ENCODE data around the gene VSIG2. TPM values are rescaled to one million over a fixed set of nuclear protein-coding genes. Genes with fewer than 3 reads are reported as not detected.
A peak's percentile ranks its signal among the peaks of the same experiment; 100 is the strongest.

Gene VSIG2
- total and polyA plus RNA-seq, 10 of the 15 experiments (the other 5 are each of a cell fraction or from before 2014, with no cell fraction given): 0.13 to 0.31 (median 0.15) TPM; not detected in 5

GRCh38 chr11:124717786-124718651 lies 34.0 kb downstream of the VSIG2 start (continued):
- no peak for TF ChIP-seq SRF (IDR thresholded peaks at IDR 0.05; ENCODE audit: low read depth in 2 of 2, low read length in 2 of 2)
- TF ChIP-seq ATF3 (IDR thresholded peaks at IDR 0.05; ENCODE audit: borderline replicate concordance, extremely low read depth, low read depth, low read length): no peak
- no peak for TF ChIP-seq NRF1 (conservative IDR thresholded peaks at IDR 0.05; ENCODE audit: low read depth, low read length)
- TF ChIP-seq PAX8 (IDR thresholded peaks at IDR 0.05): no peak
- TF ChIP-seq GATAD2B (conservative IDR thresholded peaks at IDR 0.05; ENCODE audit: low read depth): peak; percentile 82

GRCh38 chr11:124717421-124717785 lies 34.7 kb downstream of the VSIG2 start:
- CTCF ChIA-PET: interaction anchor here (0.7 to 2.7 kb wide), 6 partner anchors 8 to 48 kb away, joined by 3 to 9 read pairs (median 6); no protein-coding TSS in a partner anchor
- intact Hi-C loops (cut with micrococcal nuclease; ENCODE audit: unreplicated experiment): loop anchor here (2.0 kb wide), 1 partner anchor 43 kb away; no protein-coding TSS in a partner anchor
- H4K20me1 ChIP-seq (ENCODE audit: control insufficient read depth, insufficient read depth): no peaks in the 10 kb centered on the region
- DNase-seq (ENCODE audit: low read depth, low spot score): no peak
- POLR2A ChIA-PET: interaction anchor here (0.5 to 1.4 kb wide), 3 partner anchors 9 to 29 kb away, joined by 3 to 4 read pairs (median 3); no protein-coding TSS in a partner anchor
- no peaks in the 10 kb centered on the region for H3K79me2 ChIP-seq (ENCODE audit: control insufficient read depth, insufficient read depth, low read length)
- ATAC-seq: peak; percentile 82
- H3K4me3 ChIP-seq: no peak overlapping the region
- no peak overlapping the region for H3K27ac ChIP-seq (ENCODE audit: control insufficient read depth, insufficient read depth)
- peaks cover 0 to 13% of the 10 kb centered on the region in 2 experiments; a peak in 2 of 4 replicates for H3K27me3 ChIP-seq (replicated peaks in 1 of 2; ENCODE audit: control insufficient read depth in 2 of 2, insufficient read depth in 2 of 2, low read length in 1 of 2)
- no peak overlapping the region for H2AFZ ChIP-seq (ENCODE audit: control insufficient read depth, low read depth, low read length)
- peak overlapping the region; percentile 74; the same call in 1 of the 2 replicates for H3K4me2 ChIP-seq (ENCODE audit: control insufficient read depth, insufficient read depth)
- H3K4me1 ChIP-seq (ENCODE audit: control insufficient read depth, insufficient read depth, low read length): no peaks in the 10 kb centered on the region; the same call in 1 of the 2 replicates
- SMC1A ChIA-PET (ENCODE audit: uncharacterized antibody, unreplicated experiment): interaction anchor here (0.6 to 1.7 kb wide), 9 partner anchors 8 to 94 kb away, joined by 3 to 5 read pairs (median 3); partner anchors contain the start of gene TBRG1
- no TSS peak for BruUV-seq (replicated peaks)
- no peak for FAIRE-seq
- RAD21 ChIA-PET (ENCODE audit: unreplicated experiment): interaction anchor here (1.0 to 1.4 kb wide), 4 partner anchors 8 to 44 kb away, joined by 3 to 6 read pairs (median 4); partner anchors contain the start of genes NRGN, SIAE and SPA17
- H3K36me3 ChIP-seq (ENCODE audit: control insufficient read depth in 2 of 2, insufficient read depth in 2 of 2, low read length in 1 of 2): no peaks in the 10 kb centered on the region
- no peaks in the 10 kb centered on the region for H3K9me3 ChIP-seq (replicated peaks; ENCODE audit: control insufficient read depth, insufficient read depth, low read length)
- 36% methylated on average over 7 of the region's 7 CpGs for WGBS (ENCODE audit: insufficient coverage, insufficient replicate concordance, low lambda C conversion rate, missing lambda C conversion rate)
- in situ Hi-C loops (cut with MboI): no loop called here
- no peak overlapping the region for H3K9ac ChIP-seq (ENCODE audit: control insufficient read depth, insufficient read depth, low read length)
- TF ChIP-seq PBX3 (IDR thresholded peaks at IDR 0.05; ENCODE audit: insufficient replicate concordance, low read depth, low read length) (no peak), TAF1 (IDR thresholded peaks at IDR 0.05; ENCODE audit: borderline replicate concordance, low read depth, low read length) (no peak), MTA2 (IDR thresholded peaks at IDR 0.05; ENCODE audit: low read depth) (peak; percentile 55), SREBF2 (IDR thresholded peaks at IDR 0.05; ENCODE audit: low read length) (no peak), EP300 (IDR thresholded peaks at IDR 0.05; ENCODE audit: borderline replicate concordance in 1 of 2, control insufficient read depth in 1 of 2, low read depth in 2 of 2, low read length in 2 of 2) (peak in 1 of 2 experiments; percentile 68; a peak in 1 of 4 replicates), BHLHE40 (IDR thresholded peaks at IDR 0.05; ENCODE audit: borderline replicate concordance in 1 of 2, low read depth in 2 of 2, low read length in 1 of 2) (0 out of 4 replicates have a peak, but pooled peaks of 1 of the 2 experiments have one; percentile 6), JUNB (IDR thresholded peaks at IDR 0.05) (peak; percentile 64; the same call in 1 of the 2 replicates), IRF4 (IDR thresholded peaks at IDR 0.05; ENCODE audit: low read depth, low read length) (peak; percentile 69; the same call in 1 of the 2 replicates), ATF7 (IDR thresholded peaks at IDR 0.05; ENCODE audit: low read depth) (peak; percentile 31; the same call in 1 of the 2 replicates), CHD1 (IDR thresholded peaks at IDR 0.05; ENCODE audit: low read depth, low read length) (peak; percentile 68; the same call in 1 of the 2 replicates), IKZF2 (IDR thresholded peaks at IDR 0.05) (peak; percentile 33 to 74; a peak in 3 of 4 replicates), NFYA (IDR thresholded peaks at IDR 0.05; ENCODE audit: borderline replicate concordance, low read depth, low read length) (no peak), BCL11A (IDR thresholded peaks at IDR 0.05; ENCODE audit: low read depth, low read length) (peak; percentile 42; the same call in 1 of the 2 replicates), HDGF (IDR thresholded peaks at IDR 0.05) (no peak), RUNX3 (IDR thresholded peaks at IDR 0.05; ENCODE audit: low read length) (peak; percentile 47; the same call in 1 of the 2 replicates), IKZF1 (conservative IDR thresholded peaks at IDR 0.05) (peak; percentile 12; the same call in 1 of the 2 replicates)
